GM10266 (cell line): ENCODE results near the gene ITGAE.
"Not testable (repeated sequence)": the region's sequence is repeated elsewhere in the genome, so short reads cannot be mapped to it uniquely, and the experiment has no call there.

ENCODE experiments used
- DNase-seq: peaks from one replicate; pipeline ENCODE4 v3.0.0; 2012; ENCODE audit errors: extremely low spot score
- TF ChIP-seq, protein P1 (sequence below): IDR thresholded peaks from 2 replicates; pipeline ENCODE4 v1.5.1; 2012; ENCODE audit warnings: mild to moderate bottlenecking, low read depth; ENCODE audit not compliant: control insufficient read depth, insufficient read depth; ENCODE audit errors: missing control alignments

Gene ITGAE

DNA sequence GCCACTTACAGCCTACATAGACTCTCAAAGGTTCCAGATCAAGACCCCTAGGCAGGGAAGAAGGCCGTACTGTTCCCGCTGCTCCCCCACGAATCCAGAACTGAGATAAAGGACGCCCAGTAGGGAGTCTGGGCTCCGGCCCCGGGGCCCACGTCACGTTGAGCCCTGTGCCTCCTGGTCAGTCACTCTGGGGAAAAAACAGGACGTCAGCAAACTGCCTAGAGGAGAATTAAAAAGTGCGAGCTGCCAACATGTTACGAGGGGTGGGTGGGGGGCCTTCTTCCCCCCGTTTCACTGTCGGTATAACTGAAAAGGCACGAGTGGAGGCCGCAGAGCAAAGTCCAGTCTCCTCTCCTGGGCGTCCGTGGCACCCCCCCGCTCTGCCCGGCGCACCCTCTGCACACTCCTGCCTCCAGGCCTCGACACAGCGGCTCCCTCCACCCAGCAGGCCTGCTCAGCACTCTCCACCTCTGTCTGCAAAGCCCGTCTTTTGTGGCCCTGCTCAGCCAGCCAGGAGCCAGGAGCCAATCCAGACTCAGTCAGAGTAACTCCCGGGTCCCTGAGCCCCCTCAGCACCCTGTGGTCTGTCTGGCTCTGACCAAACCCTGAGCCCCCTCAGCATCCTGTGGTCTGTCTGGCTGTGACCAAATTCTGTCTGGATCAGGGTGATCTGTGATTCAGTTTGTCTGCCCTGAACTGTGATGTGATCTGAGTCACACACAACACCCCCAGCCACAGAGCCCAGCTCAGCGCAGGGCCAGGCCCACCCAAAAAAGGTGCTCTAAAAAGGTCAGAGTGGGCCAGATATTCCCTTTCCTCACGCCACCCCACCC, 6.2 kb downstream of the ITGAE start:
- DNase-seq = no peak
- TF ChIP-seq, protein P1, sequence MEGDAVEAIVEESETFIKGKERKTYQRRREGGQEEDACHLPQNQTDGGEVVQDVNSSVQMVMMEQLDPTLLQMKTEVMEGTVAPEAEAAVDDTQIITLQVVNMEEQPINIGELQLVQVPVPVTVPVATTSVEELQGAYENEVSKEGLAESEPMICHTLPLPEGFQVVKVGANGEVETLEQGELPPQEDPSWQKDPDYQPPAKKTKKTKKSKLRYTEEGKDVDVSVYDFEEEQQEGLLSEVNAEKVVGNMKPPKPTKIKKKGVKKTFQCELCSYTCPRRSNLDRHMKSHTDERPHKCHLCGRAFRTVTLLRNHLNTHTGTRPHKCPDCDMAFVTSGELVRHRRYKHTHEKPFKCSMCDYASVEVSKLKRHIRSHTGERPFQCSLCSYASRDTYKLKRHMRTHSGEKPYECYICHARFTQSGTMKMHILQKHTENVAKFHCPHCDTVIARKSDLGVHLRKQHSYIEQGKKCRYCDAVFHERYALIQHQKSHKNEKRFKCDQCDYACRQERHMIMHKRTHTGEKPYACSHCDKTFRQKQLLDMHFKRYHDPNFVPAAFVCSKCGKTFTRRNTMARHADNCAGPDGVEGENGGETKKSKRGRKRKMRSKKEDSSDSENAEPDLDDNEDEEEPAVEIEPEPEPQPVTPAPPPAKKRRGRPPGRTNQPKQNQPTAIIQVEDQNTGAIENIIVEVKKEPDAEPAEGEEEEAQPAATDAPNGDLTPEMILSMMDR = no peak

DNA sequence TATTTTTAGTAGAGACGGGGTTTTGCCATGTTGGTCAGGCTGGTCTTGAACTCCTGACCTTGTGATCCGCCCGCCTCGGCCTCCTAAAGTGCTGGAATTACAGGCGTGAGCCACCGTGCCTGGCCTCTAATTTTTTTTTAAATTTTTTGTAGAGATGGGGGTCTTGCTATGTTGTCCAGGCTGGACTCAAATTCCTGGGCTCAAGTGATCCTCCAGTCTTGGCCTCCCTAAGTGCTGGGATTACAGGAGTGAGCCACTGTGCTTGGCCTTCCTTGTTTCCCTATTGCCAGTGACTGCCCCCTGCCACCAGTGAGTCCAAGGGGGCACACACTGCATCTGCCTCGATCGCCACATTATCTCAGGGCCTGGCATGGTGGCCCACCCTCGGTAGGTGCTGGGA, 6.8 kb downstream of the ITGAE start:
- DNase-seq = not testable (repeated sequence)

DNA sequence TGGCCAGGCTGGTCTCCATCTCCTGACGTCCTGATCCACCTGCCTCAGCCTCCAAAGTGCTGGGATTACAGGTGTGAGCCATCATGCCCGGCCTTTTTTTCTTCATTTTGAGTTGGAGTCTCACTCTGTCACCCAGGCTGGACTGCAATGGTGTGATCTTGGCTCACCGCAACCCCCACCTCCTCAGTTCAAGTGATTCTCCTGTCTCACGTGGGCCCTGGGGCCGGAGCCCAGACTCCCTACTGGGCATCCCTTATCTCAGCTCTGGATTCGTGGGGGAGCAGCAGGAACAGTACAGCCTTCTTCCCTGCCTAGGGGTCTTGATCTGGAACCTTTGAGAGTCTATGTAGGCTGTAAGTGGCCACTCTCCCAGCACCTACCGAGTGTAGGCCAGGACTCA, 7.7 kb downstream of the ITGAE start:
- not testable (repeated sequence) for DNase-seq

DNA sequence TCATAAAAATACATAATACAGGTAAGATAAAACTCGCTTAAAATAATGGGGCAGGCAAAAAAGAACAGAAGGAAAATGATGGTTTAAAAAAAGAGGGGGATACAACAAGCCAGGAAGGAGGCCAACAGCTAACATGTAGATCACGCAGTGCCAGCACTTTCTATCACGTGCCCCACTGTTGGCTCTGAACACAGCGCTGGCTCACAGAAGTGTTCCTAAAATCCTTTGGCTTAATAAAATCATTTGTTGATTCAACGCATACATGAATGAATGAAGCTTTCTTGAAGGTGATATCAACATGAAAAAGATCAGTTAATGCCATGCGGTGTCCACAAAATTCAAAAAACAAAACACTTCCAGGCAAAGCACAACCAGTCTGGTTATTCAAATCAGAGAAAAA, 8.5 kb downstream of the ITGAE start:
- TF ChIP-seq, protein P1 = no peak
- no peak for DNase-seq

DNA sequence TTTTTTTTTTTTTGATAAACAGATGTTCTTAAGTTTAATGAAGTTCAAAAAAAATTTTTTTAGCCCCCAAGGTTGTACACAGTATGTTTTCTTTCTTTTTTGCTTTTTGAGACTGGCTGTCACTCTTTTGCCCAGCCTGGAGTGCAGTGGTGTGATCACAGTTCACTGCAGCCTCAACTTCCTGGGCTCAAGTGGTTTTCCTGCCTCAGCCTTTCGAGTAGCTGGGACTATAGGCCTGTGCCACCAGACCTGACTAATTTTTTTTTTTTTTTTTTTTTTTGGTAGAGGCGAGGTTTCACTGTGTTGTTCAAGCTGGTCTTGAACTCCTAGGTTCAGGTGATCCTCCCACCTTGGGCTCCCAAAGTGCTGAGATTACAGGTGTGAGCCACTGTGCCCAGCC, 12.8 kb downstream of the ITGAE start:
- TF ChIP-seq, protein P1 = no peak
- no peak for DNase-seq

DNA sequence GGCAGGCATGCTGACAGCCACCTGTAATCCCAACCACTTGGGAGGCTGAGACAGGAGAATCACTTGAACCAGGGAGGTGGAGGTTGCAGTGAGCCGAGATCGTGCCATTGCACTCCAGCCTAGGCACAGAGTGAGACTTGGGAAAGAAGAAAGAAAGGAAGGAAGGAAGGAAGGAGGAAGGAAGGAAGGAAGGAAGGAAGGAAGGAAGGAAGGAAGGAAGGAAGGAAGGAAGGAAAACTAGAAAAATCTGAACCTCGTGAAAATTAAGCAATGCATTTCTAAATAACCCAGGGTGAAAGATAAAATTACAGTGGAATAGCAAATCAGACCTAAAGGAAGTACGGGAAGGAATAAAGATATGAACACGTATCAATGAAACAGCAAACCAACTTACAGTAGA, 15.7 kb downstream of the ITGAE start:
- not testable (repeated sequence) for DNase-seq

DNA sequence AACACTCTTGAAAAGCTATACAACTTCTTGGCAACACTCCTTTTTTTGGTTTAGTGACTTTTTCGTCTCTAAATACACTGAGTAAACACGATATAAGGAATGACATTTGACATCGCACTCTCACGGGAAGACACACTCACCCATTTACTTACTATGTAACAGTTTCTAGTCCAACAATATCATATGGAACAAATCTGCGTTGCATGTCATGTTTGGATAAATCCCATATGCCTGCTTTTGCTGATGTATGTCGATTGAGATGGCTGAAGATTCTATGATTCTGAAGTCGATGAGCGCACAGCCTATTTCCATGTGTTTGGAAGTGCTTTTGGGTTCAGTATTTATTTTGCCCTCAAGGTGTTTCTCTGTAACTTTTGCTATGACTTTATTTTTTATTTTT, 18.2 kb downstream of the ITGAE start:
- TF ChIP-seq, protein P1 = no peak
- DNase-seq = no peak

DNA sequence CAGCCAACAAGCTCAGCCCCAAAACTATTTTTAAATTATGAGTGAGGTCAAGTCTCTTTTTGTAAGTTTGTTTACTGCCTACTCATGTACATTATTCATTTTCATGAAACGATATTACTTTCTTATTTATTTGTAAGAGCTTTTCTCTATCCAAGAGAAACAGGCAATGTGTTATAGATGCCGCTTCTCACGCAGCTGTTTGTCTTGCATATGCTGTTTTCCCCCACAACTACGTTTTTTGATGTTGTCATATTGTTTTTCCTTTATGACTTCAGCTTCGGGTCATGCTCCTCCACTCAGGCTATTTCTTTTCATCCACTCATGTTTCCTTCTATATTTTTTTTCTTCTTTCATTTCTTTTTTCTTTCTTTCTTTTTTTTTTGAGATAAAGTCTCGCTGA, 20.0 kb downstream of the ITGAE start:
- DNase-seq = no peak
- TF ChIP-seq, protein P1 = no peak
